ENCODE results near the gene FBXL7. TPM values are rescaled to one million over a fixed set of nuclear protein-coding genes. Genes with fewer than 3 reads are reported as not detected.

FBXL7 gene
- total RNA-seq, 2 experiments from 2014 or later = not detected

DNA sequence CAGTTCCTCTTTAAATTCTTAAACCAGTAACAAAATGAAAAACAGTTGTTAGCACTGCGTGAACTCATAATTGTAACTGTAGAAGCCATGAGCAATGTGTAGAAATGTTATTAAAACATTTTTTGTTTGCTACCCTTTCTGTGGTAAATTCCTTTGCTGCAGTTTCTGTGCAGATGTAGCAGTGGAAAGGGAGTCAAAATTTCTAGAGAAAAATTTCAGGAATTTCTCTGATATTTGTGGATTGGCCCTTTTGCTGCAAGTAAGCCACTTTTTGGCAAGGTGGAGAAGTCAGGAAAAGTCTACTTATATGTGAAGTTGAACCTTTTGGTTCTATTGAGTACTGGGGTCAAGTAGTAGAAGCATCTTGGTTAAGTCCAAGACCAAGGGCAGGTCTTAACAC is 10.1 kb downstream of the FBXL7 start:
- H3K27ac Mint-ChIP-seq = no peak overlapping the region
- H3K9me3 Mint-ChIP-seq (ENCODE audit: low read depth) = no peaks in the 10 kb centered on the region
- ChIA-PET POLR2A (no interaction called here), CTCF (no interaction called here)
- intact Hi-C loops (cut with DNase I, micrococcal nuclease) = no loop called here
- no peak for ATAC-seq
- H3K27me3 Mint-ChIP-seq = no peaks in the 10 kb centered on the region
- DNase-seq = no peak
- H3K4me3 Mint-ChIP-seq = no peak overlapping the region
- H3K4me1 Mint-ChIP-seq = no peaks in the 10 kb centered on the region
- H3K36me3 Mint-ChIP-seq (ENCODE audit: low read depth) = no peaks in the 10 kb centered on the region

GRCh38 chr5:15510831-15511230 is 10.9 kb downstream of the FBXL7 start:
- no peak for ATAC-seq
- H3K27ac Mint-ChIP-seq = no peak overlapping the region
- H3K36me3 Mint-ChIP-seq (ENCODE audit: low read depth) = no peaks in the 10 kb centered on the region
- intact Hi-C loops (cut with DNase I, micrococcal nuclease) = no loop called here
- H3K27me3 Mint-ChIP-seq = no peaks in the 10 kb centered on the region
- peaks cover 2% of the 10 kb centered on the region for H3K9me3 Mint-ChIP-seq (ENCODE audit: low read depth)
- CTCF ChIA-PET = no interaction called here
- POLR2A ChIA-PET = no interaction called here
- H3K4me3 Mint-ChIP-seq = no peak overlapping the region
- no peaks in the 10 kb centered on the region for H3K4me1 Mint-ChIP-seq
- DNase-seq = no peak

- CTCF ChIA-PET = no interaction called here
- intact Hi-C loops (cut with DNase I, micrococcal nuclease) = no loop called here
- H3K27me3 Mint-ChIP-seq = peaks cover 4% of the 10 kb centered on the region
- H3K27ac Mint-ChIP-seq = no peak overlapping the region
- peaks cover 9% of the 10 kb centered on the region for H3K9me3 Mint-ChIP-seq (ENCODE audit: low read depth)
- ATAC-seq (no peak), DNase-seq (no peak)
- no peaks in the 10 kb centered on the region for H3K36me3 Mint-ChIP-seq (ENCODE audit: low read depth)
- H3K4me3 Mint-ChIP-seq = no peak overlapping the region
- no peaks in the 10 kb centered on the region for H3K4me1 Mint-ChIP-seq
- POLR2A ChIA-PET = interaction anchor here (0.6 kb wide), 1 partner anchor 163 kb away, joined by 7 read pairs; no protein-coding TSS in a partner anchor
Observed at GRCh38 chr5:15513431-15513830, 13.5 kb downstream of the FBXL7 start.

DNA sequence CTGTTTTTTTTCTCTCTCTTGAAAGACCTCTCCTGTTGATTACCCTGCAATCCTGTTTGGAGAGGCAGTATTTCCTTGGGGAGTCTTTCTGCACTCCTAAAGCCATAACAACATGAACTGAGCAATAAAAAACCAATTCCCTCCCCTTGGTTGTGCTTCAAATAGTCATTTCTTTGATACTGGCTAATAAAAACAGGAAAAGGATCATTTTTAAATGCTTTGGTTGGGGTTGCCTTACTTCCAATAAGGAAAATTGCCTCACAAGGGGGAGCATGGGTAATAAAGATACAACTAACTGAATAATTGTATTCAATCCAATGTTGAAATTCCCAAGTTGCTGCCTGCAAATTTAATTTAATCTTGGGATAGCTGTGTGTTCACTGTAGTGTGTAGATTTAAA is 13.9 kb downstream of the FBXL7 start:
- DNase-seq (no peak), ATAC-seq (no peak)
- no peak overlapping the region for H3K27ac Mint-ChIP-seq
- H3K9me3 Mint-ChIP-seq (ENCODE audit: low read depth) = peaks cover 11% of the 10 kb centered on the region
- ChIA-PET CTCF (no interaction called here), POLR2A (no interaction called here)
- peaks cover 4% of the 10 kb centered on the region for H3K27me3 Mint-ChIP-seq
- H3K4me3 Mint-ChIP-seq = no peak overlapping the region
- intact Hi-C loops (cut with DNase I, micrococcal nuclease) = no loop called here
- no peaks in the 10 kb centered on the region for H3K36me3 Mint-ChIP-seq (ENCODE audit: low read depth)
- H3K4me1 Mint-ChIP-seq = no peaks in the 10 kb centered on the region

DNA sequence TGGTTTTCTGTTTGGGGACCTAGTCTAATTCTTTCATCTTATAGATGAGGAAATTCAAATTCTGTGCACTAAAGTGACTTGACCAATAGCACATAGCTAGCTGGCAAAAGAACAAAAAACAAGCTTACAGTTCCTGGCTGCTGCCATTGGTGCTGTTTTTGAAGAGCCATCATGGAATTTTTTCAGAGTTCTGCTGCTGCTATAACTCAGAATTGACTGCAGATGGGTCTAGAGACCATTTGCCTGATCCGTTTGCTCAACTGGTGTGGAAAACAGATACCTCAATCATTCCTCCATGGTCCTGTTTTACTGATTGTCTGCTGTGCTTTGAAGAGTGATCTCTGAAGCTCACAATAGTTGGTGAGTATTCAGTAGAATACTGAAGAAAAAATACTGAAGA is 15.2 kb downstream of the FBXL7 start:
- ChIA-PET POLR2A (no interaction called here), CTCF (interaction anchor here (0.6 to 0.8 kb wide), 3 partner anchors 12 to 1662 kb away, joined by 3 read pairs; no protein-coding TSS in a partner anchor)
- ATAC-seq (no peak), DNase-seq (no peak)
- Mint-ChIP-seq H3K36me3 (ENCODE audit: low read depth) (no peaks in the 10 kb centered on the region), H3K27ac (no peak overlapping the region), H3K27me3 (peaks cover 4% of the 10 kb centered on the region), H3K4me1 (no peaks in the 10 kb centered on the region), H3K9me3 (ENCODE audit: low read depth) (peaks cover 11% of the 10 kb centered on the region), H3K4me3 (no peak overlapping the region)
- intact Hi-C loops (cut with DNase I, micrococcal nuclease) = no loop called here

- no peak overlapping the region for H3K27ac Mint-ChIP-seq
- H3K36me3 Mint-ChIP-seq (ENCODE audit: low read depth) = no peaks in the 10 kb centered on the region
- ChIA-PET POLR2A (no interaction called here), CTCF (no interaction called here)
- H3K27me3 Mint-ChIP-seq = peaks cover 4% of the 10 kb centered on the region
- H3K9me3 Mint-ChIP-seq (ENCODE audit: low read depth) = peaks cover 11% of the 10 kb centered on the region
- ATAC-seq (no peak), DNase-seq (no peak)
- no peaks in the 10 kb centered on the region for H3K4me1 Mint-ChIP-seq
- no peak overlapping the region for H3K4me3 Mint-ChIP-seq
- intact Hi-C loops (cut with DNase I, micrococcal nuclease) = no loop called here
Observed at GRCh38 chr5:15516486-15516885, 16.5 kb downstream of the FBXL7 start.

DNA sequence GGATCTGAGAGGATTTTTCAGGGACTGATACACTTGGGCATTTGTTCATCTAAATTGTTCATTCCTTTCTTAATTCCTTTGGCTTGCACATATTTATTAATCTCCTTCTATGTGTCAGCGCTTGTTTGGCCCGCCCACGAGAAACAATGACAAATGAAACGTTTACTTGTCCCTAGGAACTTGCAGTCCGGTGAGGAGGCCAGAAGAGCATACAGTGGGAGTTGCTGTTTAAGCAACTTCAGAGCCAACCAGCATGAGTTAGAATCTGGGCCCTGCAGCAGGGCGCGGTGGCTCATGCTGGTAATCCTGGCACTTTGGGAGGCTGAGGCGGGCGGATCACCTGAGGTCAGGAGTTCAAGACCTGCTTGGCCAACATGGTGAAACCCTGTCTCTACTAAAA is 18.8 kb downstream of the FBXL7 start:
- DNase-seq (no peak), ATAC-seq (no peak)
- Mint-ChIP-seq H3K36me3 (ENCODE audit: low read depth) (no peaks in the 10 kb centered on the region), H3K27me3 (peaks cover 4% of the 10 kb centered on the region), H3K9me3 (ENCODE audit: low read depth) (peaks cover 11% of the 10 kb centered on the region), H3K4me1 (no peaks in the 10 kb centered on the region), H3K4me3 (no peak overlapping the region), H3K27ac (no peak overlapping the region)
- ChIA-PET POLR2A (no interaction called here), CTCF (no interaction called here)
- intact Hi-C loops (cut with DNase I, micrococcal nuclease) = no loop called here

- Mint-ChIP-seq H3K27me3 (peaks cover 4% of the 10 kb centered on the region), H3K4me3 (no peak overlapping the region), H3K27ac (no peak overlapping the region), H3K36me3 (ENCODE audit: low read depth) (no peaks in the 10 kb centered on the region), H3K9me3 (ENCODE audit: low read depth) (peaks cover 9% of the 10 kb centered on the region), H3K4me1 (no peaks in the 10 kb centered on the region)
- no peak for ATAC-seq
- DNase-seq = no peak
- CTCF ChIA-PET = no interaction called here
- intact Hi-C loops (cut with DNase I, micrococcal nuclease) = no loop called here
- POLR2A ChIA-PET = no interaction called here
Observed at GRCh38 chr5:15520856-15521255, 20.9 kb downstream of the FBXL7 start.

DNA sequence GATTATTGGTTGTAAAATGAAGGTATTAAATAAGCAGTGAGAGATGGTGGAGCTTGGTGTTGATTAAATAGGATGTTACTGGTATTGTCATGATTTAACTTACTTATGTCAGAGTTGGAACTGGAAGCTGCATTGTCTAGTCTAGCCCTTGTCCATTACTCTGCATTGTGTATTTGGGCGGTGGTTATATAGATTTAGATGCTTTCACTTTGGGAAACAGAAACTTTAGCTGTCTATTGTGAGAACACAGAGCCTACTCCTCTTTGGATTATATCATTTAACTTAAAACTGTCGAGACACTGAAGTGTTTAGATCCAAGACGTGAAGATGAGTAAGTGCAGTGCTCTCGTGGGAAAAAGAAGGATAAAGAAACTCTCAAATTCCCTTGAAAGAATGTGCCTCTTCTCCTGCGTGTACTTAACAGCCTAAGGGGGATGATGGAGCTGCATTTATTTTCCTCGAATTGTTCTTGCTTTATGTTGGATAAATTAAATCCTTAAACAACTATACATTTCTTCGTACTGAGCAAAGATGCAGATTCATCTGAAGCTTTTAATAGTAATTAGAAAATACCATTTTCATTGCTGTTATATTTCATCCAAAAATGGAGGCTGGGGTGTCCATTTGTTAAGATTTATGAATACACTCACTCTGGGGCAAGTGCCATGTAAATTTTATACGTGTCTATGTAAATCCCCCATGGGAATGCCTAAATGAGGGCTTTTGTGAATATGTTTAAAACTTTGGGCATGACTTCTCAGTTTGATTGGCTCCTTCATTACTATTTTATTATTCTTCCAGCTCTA is 21.6 kb downstream of the FBXL7 start:
- no peak for DNase-seq
- Mint-ChIP-seq H3K4me3 (no peak overlapping the region), H3K27ac (no peak overlapping the region), H3K36me3 (ENCODE audit: low read depth) (no peaks in the 10 kb centered on the region), H3K27me3 (peaks cover 4% of the 10 kb centered on the region), H3K4me1 (no peaks in the 10 kb centered on the region), H3K9me3 (ENCODE audit: low read depth) (peaks cover 9% of the 10 kb centered on the region)
- no peak for ATAC-seq
- POLR2A ChIA-PET = no interaction called here
- intact Hi-C loops (cut with DNase I, micrococcal nuclease) = no loop called here
- CTCF ChIA-PET = no interaction called here

DNA sequence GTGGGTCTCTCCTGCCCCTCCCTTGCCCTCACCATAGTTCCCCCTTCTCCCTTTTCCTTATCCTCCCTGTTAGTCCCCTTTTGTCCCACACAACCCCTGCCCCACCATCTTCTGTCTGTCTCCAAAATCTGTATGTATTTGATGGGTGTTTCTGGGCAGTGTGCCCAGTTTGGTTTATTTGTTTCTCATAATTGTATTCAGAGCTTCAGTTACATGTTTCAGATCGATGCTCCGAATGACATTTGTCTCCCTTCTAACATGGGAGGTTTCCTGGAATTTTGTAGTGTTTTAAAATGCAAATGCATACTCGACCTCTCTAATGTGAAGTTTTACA is 22.2 kb downstream of the FBXL7 start:
- Mint-ChIP-seq H3K9me3 (ENCODE audit: low read depth) (peaks cover 7% of the 10 kb centered on the region), H3K4me3 (no peak overlapping the region), H3K27me3 (peaks cover 4% of the 10 kb centered on the region), H3K4me1 (no peaks in the 10 kb centered on the region), H3K27ac (no peak overlapping the region), H3K36me3 (ENCODE audit: low read depth) (no peaks in the 10 kb centered on the region)
- DNase-seq (no peak), ATAC-seq (no peak)
- intact Hi-C loops (cut with DNase I, micrococcal nuclease) = no loop called here
- POLR2A ChIA-PET = no interaction called here
- CTCF ChIA-PET = no interaction called here

- no peak overlapping the region for H3K4me3 Mint-ChIP-seq
- H3K27me3 Mint-ChIP-seq = no peaks in the 10 kb centered on the region
- ATAC-seq = no peak
- intact Hi-C loops (cut with DNase I, micrococcal nuclease) = no loop called here
- CTCF ChIA-PET = no interaction called here
- POLR2A ChIA-PET = no interaction called here
- H3K36me3 Mint-ChIP-seq (ENCODE audit: low read depth) = no peaks in the 10 kb centered on the region
- no peaks in the 10 kb centered on the region for H3K4me1 Mint-ChIP-seq
- H3K9me3 Mint-ChIP-seq (ENCODE audit: low read depth) = no peaks in the 10 kb centered on the region
- H3K27ac Mint-ChIP-seq = no peak overlapping the region
- no peak for DNase-seq
Observed at GRCh38 chr5:15524712-15525111, 24.7 kb downstream of the FBXL7 start.

DNA sequence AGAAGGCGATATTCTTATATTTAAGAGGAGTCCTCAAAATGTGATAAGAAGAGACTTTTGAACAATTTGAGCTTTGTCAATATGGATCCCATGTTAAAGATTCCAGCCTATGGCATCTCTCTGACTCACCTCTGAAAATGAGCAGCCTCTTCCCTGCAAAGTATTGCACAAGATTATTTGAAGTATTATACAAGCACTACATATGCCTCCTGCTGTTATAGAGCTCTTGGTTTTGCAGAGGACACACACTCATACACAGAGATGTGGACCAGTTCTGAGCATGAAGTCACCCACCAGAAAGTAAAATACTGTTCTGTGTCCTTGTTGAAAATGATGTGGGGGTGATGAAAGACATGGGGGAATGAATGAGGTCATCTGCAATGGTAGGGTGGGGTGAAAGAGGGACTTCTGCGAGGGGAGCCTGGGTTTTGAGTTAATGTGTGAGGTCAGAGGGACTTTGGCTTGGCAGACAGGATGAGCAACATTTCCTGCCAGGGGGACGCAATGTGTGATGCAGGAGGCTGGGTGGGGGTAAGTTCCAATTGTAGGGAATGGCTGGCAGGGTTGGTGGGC is 25.8 kb downstream of the FBXL7 start:
- ATAC-seq (no peak), DNase-seq (no peak)
- H3K27me3 Mint-ChIP-seq = no peaks in the 10 kb centered on the region
- ChIA-PET POLR2A (interaction anchor here (0.6 kb wide), 1 partner anchor 478 kb away, joined by 3 read pairs; no protein-coding TSS in a partner anchor), CTCF (no interaction called here)
- no peak overlapping the region for H3K27ac Mint-ChIP-seq
- H3K9me3 Mint-ChIP-seq (ENCODE audit: low read depth) = no peaks in the 10 kb centered on the region
- H3K4me3 Mint-ChIP-seq = no peak overlapping the region
- H3K36me3 Mint-ChIP-seq (ENCODE audit: low read depth) = no peaks in the 10 kb centered on the region
- intact Hi-C loops (cut with DNase I, micrococcal nuclease) = no loop called here
- H3K4me1 Mint-ChIP-seq = no peaks in the 10 kb centered on the region

All from activated CD4-positive, alpha-beta T cell treated with anti-CD3 and anti-CD28 coated beads for 36 hours (primary cell).